GM21367 (cell line): Measurements from ENCODE around the gene ASB11.
"Not testable (repeated sequence)": the region's sequence is repeated elsewhere in the genome, so short reads cannot be mapped to it uniquely, and the experiment has no call there.

ENCODE experiments used
- ATAC-seq: cut with Tn5 transposase; IDR thresholded peaks from one replicate; pipeline ENCODE4 v1.9.1; 2021; ENCODE audit not compliant: unreplicated experiment

ASB11 gene

GRCh38 chrX:15310117-15310516, 5.3 kb downstream of the ASB11 start:
- ATAC-seq = no peak

- ATAC-seq = not testable (repeated sequence)
These were observed 9.5 kb downstream of the ASB11 start for GRCh38 chrX:15305899-15306298.

GRCh38 chrX:15301924-15302323, 13.5 kb downstream of the ASB11 start:
- ATAC-seq = no peak

GRCh38 chrX:15299941-15300851, 15.2 kb downstream of the ASB11 start:
- no peak for ATAC-seq

- no peak for ATAC-seq
These were observed 16.7 kb downstream of the ASB11 start for GRCh38 chrX:15298780-15299179.

- no peak for ATAC-seq
These were observed 17.2 kb downstream of the ASB11 start for GRCh38 chrX:15298201-15298600.

GRCh38 chrX:15293451-15293850, 22.0 kb downstream of the ASB11 start:
- no peak for ATAC-seq

- ATAC-seq = no peak
These were observed 22.6 kb downstream of the ASB11 start for GRCh38 chrX:15292861-15293260.

GRCh38 chrX:15277604-15278003, 37.8 kb downstream of the ASB11 start:
- no peak for ATAC-seq

- ATAC-seq = no peak
These were observed 40.5 kb downstream of the ASB11 start for GRCh38 chrX:15274946-15275345.

GRCh38 chrX:15273275-15273674, 42.2 kb downstream of the ASB11 start:
- not testable (repeated sequence) for ATAC-seq

GRCh38 chrX:15271757-15272156, 43.7 kb downstream of the ASB11 start:
- no peak for ATAC-seq

- no peak for ATAC-seq
These were observed 45.6 kb downstream of the ASB11 start, which contains the start of gene ASB9 for GRCh38 chrX:15269618-15270521. TSS of gene ASB9 (minus strand) at chrX:15270083. CDS start at chrX:15269874, 209 bp downstream.

- no peak for ATAC-seq
These were observed 46.3 kb downstream of the ASB11 start for GRCh38 chrX:15269120-15269519.

- ATAC-seq = no peak
These were observed 60.6 kb downstream of the ASB11 start for GRCh38 chrX:15254852-15255251.

- no peak for ATAC-seq
These were observed 69.5 kb downstream of the ASB11 start for GRCh38 chrX:15245896-15246295.

- ATAC-seq = no peak
These were observed 71.0 kb downstream of the ASB11 start for GRCh38 chrX:15244421-15244820.

GRCh38 chrX:15242899-15243555, 72.4 kb downstream of the ASB11 start:
- no peak for ATAC-seq

- no peak for ATAC-seq
These were observed 74.1 kb downstream of the ASB11 start for GRCh38 chrX:15241301-15241700.

GRCh38 chrX:15240414-15240813, 75.0 kb downstream of the ASB11 start:
- no peak for ATAC-seq

GRCh38 chrX:15236146-15236545, 79.3 kb downstream of the ASB11 start:
- ATAC-seq = no peak
